CD4-positive, alpha-beta memory T cell (primary cell): ENCODE results near the gene DACH1. TPM values are rescaled to one million over a fixed set of nuclear protein-coding genes. Genes with fewer than 3 reads are reported as not detected.

Source experiments
- CTCF ChIA-PET: fragments of 350-600 bp; sonication (Branson Sonifier 250); formaldehyde crosslinking; loops from one replicate; lab custom pipeline; 2021; ENCODE audit warnings: inconsistent platforms; ENCODE audit not compliant: partially characterized antibody; lab: Charles Lee
- POLR2A ChIA-PET: fragments of 350-600 bp; sonication (Branson Sonifier 250); formaldehyde crosslinking; loops from one replicate; lab custom pipeline; 2021; ENCODE audit not compliant: partially characterized antibody; lab: Charles Lee
- DNase-seq, 5 donors: peaks; one replicate each; pipeline versions ENCODE4 v3.0.0 to v3.0.0-alpha.2; 2020 to 2022; ENCODE audit warnings: mixed read lengths in 1 of 5
- H3K27ac ChIP-seq: one replicate; pipeline ENCODE4 v1.7.0; 2013; ENCODE audit warnings: low read depth, low read length
- H3K27me3 ChIP-seq: 2 replicates; pipeline ENCODE4 v1.7.0; 2013; ENCODE audit warnings: mild to moderate bottlenecking, low read length, moderate library complexity; ENCODE audit not compliant: insufficient read depth
- H3K36me3 ChIP-seq: 2 replicates; pipeline ENCODE4 v1.7.0; 2013; ENCODE audit warnings: mild to moderate bottlenecking, low read length, moderate library complexity; ENCODE audit not compliant: insufficient read depth
- H3K4me1 ChIP-seq: 2 replicates; pipeline ENCODE4 v1.7.0; 2013; ENCODE audit warnings: mild to moderate bottlenecking, low read length, moderate library complexity; ENCODE audit not compliant: insufficient read depth
- H3K4me3 ChIP-seq, 2 donors: one replicate each; pipeline ENCODE4 v1.7.0; 2013; ENCODE audit warnings: low read length in 2 of 2, mild to moderate bottlenecking in 1 of 2
- H3K9me3 ChIP-seq, 2 donors: one replicate each; pipeline ENCODE4 v1.7.0; 2013; ENCODE audit warnings: low read length in 2 of 2, control low read depth in 1 of 2; ENCODE audit not compliant: control insufficient read depth in 1 of 2
- H3K27ac Mint-ChIP-seq, 7 donors: one replicate each; pipeline ENCODE4 v1.8.0; 2020 to 2021; ENCODE audit warnings: mixed read lengths in 7 of 7, mild to moderate bottlenecking in 6 of 7, inconsistent platforms in 3 of 7, moderate library complexity in 3 of 7
- H3K27me3 Mint-ChIP-seq, 2 donors: one replicate each; pipeline ENCODE4 v1.8.0; 2020 to 2021; ENCODE audit warnings: mixed read lengths in 2 of 2
- H3K36me3 Mint-ChIP-seq, 2 donors: one replicate each; pipeline ENCODE4 v1.8.0; 2020 to 2021; ENCODE audit warnings: mixed read lengths in 2 of 2, inconsistent platforms in 1 of 2, mild to moderate bottlenecking in 1 of 2
- H3K4me1 Mint-ChIP-seq, 4 donors: one replicate each; pipeline ENCODE4 v1.8.0; 2020 to 2021; ENCODE audit warnings: mixed read lengths in 4 of 4, mild to moderate bottlenecking in 1 of 4
- H3K4me3 Mint-ChIP-seq, 8 donors: one replicate each; pipeline ENCODE4 v1.8.0; 2020 to 2021; ENCODE audit warnings: mixed read lengths in 8 of 8, mild to moderate bottlenecking in 7 of 8, moderate library complexity in 6 of 8, inconsistent platforms in 3 of 8
- H3K9me3 Mint-ChIP-seq, 8 donors: one replicate each; pipeline ENCODE4 v1.8.0; 2020 to 2021; ENCODE audit warnings: mixed read lengths in 8 of 8, mild to moderate bottlenecking in 5 of 8, inconsistent platforms in 3 of 8, moderate library complexity in 1 of 8
- intact Hi-C: fragments of 100-400 bp; cut with micrococcal nuclease; formaldehyde crosslinking; loops from one replicate; pipeline ENCODE4 v1.15.1; 2023
- polyA plus RNA-seq, 2 donors: library from polyadenylated mRNA; unstranded; fragments of 300-500 nt; fragmentation: Illumina TruSeq; gene quantifications; one replicate each; pipeline ENCODE4 v1.2.3, GENCODE V29; 2021
- total RNA-seq, 2 experiments: library from RNA; stranded (reverse); gene quantifications; one replicate each; pipeline ENCODE4 v1.2.3, GENCODE V29; 2021

DACH1 gene
- total and polyA plus RNA-seq, 4 experiments from 2014 or later, result not detected

GRCh38 chr13:71618159-71618558, 248.8 kb downstream of the DACH1 start:
- H3K27ac Mint-ChIP-seq, result no peak overlapping the region
- intact Hi-C loops, result no loop called here
- peaks cover 0 to 6% (median under 1%) of the 10 kb centered on the region in 8 donors for H3K9me3 Mint-ChIP-seq
- no peak for DNase-seq
- no peaks in the 10 kb centered on the region for H3K4me1 Mint-ChIP-seq
- no peak overlapping the region for H3K27ac ChIP-seq
- no peaks in the 10 kb centered on the region for H3K27me3 Mint-ChIP-seq
- no peaks in the 10 kb centered on the region for H3K4me1 ChIP-seq
- H3K36me3 ChIP-seq, result no peaks in the 10 kb centered on the region
- no peaks in the 10 kb centered on the region for H3K36me3 Mint-ChIP-seq
- ChIA-PET POLR2A (no interaction called here), CTCF (no interaction called here)
- no peak overlapping the region for H3K4me3 ChIP-seq
- no peaks in the 10 kb centered on the region for H3K9me3 ChIP-seq
- no peaks in the 10 kb centered on the region for H3K27me3 ChIP-seq
- no peak overlapping the region for H3K4me3 Mint-ChIP-seq

GRCh38 chr13:71617265-71617664, 249.7 kb downstream of the DACH1 start:
- Mint-ChIP-seq H3K36me3 (no peaks in the 10 kb centered on the region), H3K27ac (no peak overlapping the region), H3K9me3 (peaks cover 0 to 11% (median 3%) of the 10 kb centered on the region in 8 donors), H3K4me3 (no peak overlapping the region), H3K27me3 (no peaks in the 10 kb centered on the region), H3K4me1 (no peaks in the 10 kb centered on the region)
- Histone ChIP-seq H3K27me3 (no peaks in the 10 kb centered on the region), H3K9me3 (no peaks in the 10 kb centered on the region), H3K27ac (no peak overlapping the region), H3K36me3 (no peaks in the 10 kb centered on the region), H3K4me3 (no peak overlapping the region), H3K4me1 (no peaks in the 10 kb centered on the region)
- DNase-seq, result no peak
- POLR2A ChIA-PET, result no interaction called here
- CTCF ChIA-PET, result interaction anchor here (0.7 kb wide), 1 partner anchor 532 kb away, joined by 3 read pairs; no protein-coding TSS in a partner anchor
- intact Hi-C loops, result no loop called here

- DNase-seq, result no peak
- H3K9me3 Mint-ChIP-seq, result peaks cover 0 to 11% (median 3%) of the 10 kb centered on the region in 8 donors
- ChIA-PET CTCF (no interaction called here), POLR2A (no interaction called here)
- no peaks in the 10 kb centered on the region for H3K27me3 Mint-ChIP-seq
- no peaks in the 10 kb centered on the region for H3K36me3 Mint-ChIP-seq
- no peaks in the 10 kb centered on the region for H3K4me1 ChIP-seq
- no peak overlapping the region for H3K4me3 Mint-ChIP-seq
- no peaks in the 10 kb centered on the region for H3K27me3 ChIP-seq
- no peaks in the 10 kb centered on the region for H3K9me3 ChIP-seq
- H3K27ac Mint-ChIP-seq, result no peak overlapping the region
- H3K4me3 ChIP-seq, result no peak overlapping the region
- H3K36me3 ChIP-seq, result no peaks in the 10 kb centered on the region
- intact Hi-C loops, result no loop called here
- H3K27ac ChIP-seq, result no peak overlapping the region
- H3K4me1 Mint-ChIP-seq, result no peaks in the 10 kb centered on the region
These were observed 253.8 kb downstream of the DACH1 start for GRCh38 chr13:71613066-71613745.

GRCh38 chr13:71611292-71611691, 255.7 kb downstream of the DACH1 start:
- intact Hi-C loops, result no loop called here
- peaks cover 0 to 10% (median 2%) of the 10 kb centered on the region in 8 donors for H3K9me3 Mint-ChIP-seq
- no peak overlapping the region for H3K4me3 Mint-ChIP-seq
- Histone ChIP-seq H3K27me3 (no peaks in the 10 kb centered on the region), H3K9me3 (no peaks in the 10 kb centered on the region), H3K4me3 (no peak overlapping the region), H3K27ac (no peak overlapping the region), H3K4me1 (no peaks in the 10 kb centered on the region), H3K36me3 (no peaks in the 10 kb centered on the region)
- no peaks in the 10 kb centered on the region for H3K4me1 Mint-ChIP-seq
- ChIA-PET CTCF (no interaction called here), POLR2A (no interaction called here)
- H3K27me3 Mint-ChIP-seq, result no peaks in the 10 kb centered on the region
- no peak for DNase-seq
- H3K27ac Mint-ChIP-seq, result no peak overlapping the region
- H3K36me3 Mint-ChIP-seq, result no peaks in the 10 kb centered on the region

- Mint-ChIP-seq H3K27ac (no peak overlapping the region), H3K27me3 (no peaks in the 10 kb centered on the region), H3K9me3 (peaks cover 0 to 8% (median 2%) of the 10 kb centered on the region in 8 donors), H3K4me1 (no peaks in the 10 kb centered on the region), H3K36me3 (no peaks in the 10 kb centered on the region), H3K4me3 (no peak overlapping the region)
- CTCF ChIA-PET, result no interaction called here
- Histone ChIP-seq H3K36me3 (no peaks in the 10 kb centered on the region), H3K9me3 (no peaks in the 10 kb centered on the region), H3K4me3 (no peak overlapping the region), H3K4me1 (no peaks in the 10 kb centered on the region), H3K27me3 (no peaks in the 10 kb centered on the region), H3K27ac (no peak overlapping the region)
- intact Hi-C loops, result no loop called here
- POLR2A ChIA-PET, result no interaction called here
- DNase-seq, result no peak
These were observed 256.1 kb downstream of the DACH1 start for GRCh38 chr13:71610876-71611275.

- Histone ChIP-seq H3K9me3 (no peaks in the 10 kb centered on the region), H3K36me3 (no peaks in the 10 kb centered on the region), H3K4me1 (no peaks in the 10 kb centered on the region), H3K4me3 (no peak overlapping the region), H3K27me3 (no peaks in the 10 kb centered on the region), H3K27ac (no peak overlapping the region)
- ChIA-PET CTCF (no interaction called here), POLR2A (no interaction called here)
- no peaks in the 10 kb centered on the region for H3K27me3 Mint-ChIP-seq
- no peaks in the 10 kb centered on the region for H3K4me1 Mint-ChIP-seq
- no peak overlapping the region for H3K27ac Mint-ChIP-seq
- intact Hi-C loops, result no loop called here
- H3K9me3 Mint-ChIP-seq, result peaks cover 0 to 8% (median 2%) of the 10 kb centered on the region in 8 donors
- no peaks in the 10 kb centered on the region for H3K36me3 Mint-ChIP-seq
- no peak overlapping the region for H3K4me3 Mint-ChIP-seq
- no peak for DNase-seq
These were observed 257.7 kb downstream of the DACH1 start for GRCh38 chr13:71609271-71609670.

- DNase-seq, result no peak
- ChIA-PET POLR2A (no interaction called here), CTCF (no interaction called here)
- no peak overlapping the region for H3K27ac ChIP-seq
- Mint-ChIP-seq H3K36me3 (no peaks in the 10 kb centered on the region), H3K9me3 (peaks cover 0 to 2% (median 0%) of the 10 kb centered on the region in 8 donors), H3K27me3 (no peaks in the 10 kb centered on the region), H3K4me1 (no peaks in the 10 kb centered on the region), H3K4me3 (no peak overlapping the region), H3K27ac (no peak overlapping the region)
- H3K4me1 ChIP-seq, result no peaks in the 10 kb centered on the region
- no peaks in the 10 kb centered on the region for H3K27me3 ChIP-seq
- intact Hi-C loops, result no loop called here
- no peak overlapping the region for H3K4me3 ChIP-seq
- no peaks in the 10 kb centered on the region for H3K9me3 ChIP-seq
- no peaks in the 10 kb centered on the region for H3K36me3 ChIP-seq
These were observed 259.4 kb downstream of the DACH1 start for GRCh38 chr13:71607575-71607974.
